Parathyroid adenoma (tissue), 2 donors: ENCODE data around the gene ZNF662.

Source experiments
- H2AFZ ChIP-seq: fragments of 300-600 bp; sonication (generic); one replicate; pipeline ENCODE4 v1.7.0; 2017; ENCODE audit warnings: antibody characterized with exemption, mild to moderate bottlenecking
- H3K27ac ChIP-seq: fragments of 300-600 bp; sonication (generic); one replicate; pipeline ENCODE4 v1.7.0; 2017
- H3K27me3 ChIP-seq: fragments of 300-600 bp; sonication (generic); one replicate; pipeline ENCODE4 v1.7.0; 2017; ENCODE audit warnings: low read length; ENCODE audit not compliant: control insufficient read depth, insufficient read depth
- H3K36me3 ChIP-seq: fragments of 300-600 bp; sonication (generic); one replicate; pipeline ENCODE4 v1.7.0; 2017; ENCODE audit warnings: low read length; ENCODE audit not compliant: control insufficient read depth, insufficient read depth
- H3K4me1 ChIP-seq: fragments of 300-600 bp; sonication (generic); one replicate; pipeline ENCODE4 v1.7.0; 2017; ENCODE audit warnings: control low read depth
- H3K4me2 ChIP-seq: fragments of 300-600 bp; sonication (generic); one replicate; pipeline ENCODE4 v1.7.0; 2017; ENCODE audit warnings: low read length
- H3K4me3 ChIP-seq: fragments of 300-600 bp; sonication (generic); one replicate; pipeline ENCODE4 v1.7.0; 2017; ENCODE audit warnings: low read depth, low read length
- H3K79me2 ChIP-seq: fragments of 300-600 bp; sonication (generic); one replicate; pipeline ENCODE4 v1.7.0; 2017; ENCODE audit warnings: control low read depth
- H3K9ac ChIP-seq: fragments of 300-600 bp; sonication (generic); one replicate; pipeline ENCODE4 v1.7.0; 2017; ENCODE audit warnings: mild to moderate bottlenecking
- H3K9me3 ChIP-seq: fragments of 300-600 bp; sonication (generic); one replicate; pipeline ENCODE4 v1.7.0; 2017; ENCODE audit warnings: low read length; ENCODE audit not compliant: control insufficient read depth
- TF ChIP-seq, protein P1 (sequence below): fragments of 300-600 bp; sonication (generic); IDR thresholded peaks from one replicate; pipeline ENCODE4 v1.7.0; 2017; ENCODE audit warnings: antibody characterized with exemption, mild to moderate bottlenecking
- donor health status: primary hyperparathyroidism.

ZNF662 gene

DNA sequence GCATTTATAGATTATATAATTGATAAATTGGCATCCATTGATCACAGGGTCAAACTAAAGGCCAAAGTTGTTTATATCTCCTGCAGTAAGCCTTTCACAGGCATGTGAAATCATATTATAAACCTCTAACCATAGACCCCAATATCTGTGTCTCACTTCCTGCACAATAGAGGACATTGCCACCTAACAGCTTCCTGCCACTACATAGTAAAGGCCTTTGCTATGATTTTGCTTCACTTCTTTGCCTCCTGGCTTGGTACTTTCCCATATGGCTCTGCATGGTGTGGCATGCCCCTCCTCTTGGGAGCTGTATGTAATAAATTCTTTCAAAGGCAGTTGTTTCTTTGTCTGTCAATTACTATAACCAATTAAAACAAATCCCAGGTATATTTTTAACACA is 20.4 kb downstream of the ZNF662 start:
- H3K79me2 ChIP-seq, result no peaks in the 10 kb centered on the region
- H3K9me3 ChIP-seq, result no peaks in the 10 kb centered on the region
- H3K9ac ChIP-seq, result no peak overlapping the region
- H3K4me1 ChIP-seq, result no peaks in the 10 kb centered on the region
- no peaks in the 10 kb centered on the region for H3K36me3 ChIP-seq
- H3K4me3 ChIP-seq, result no peak overlapping the region
- H3K27me3 ChIP-seq, result no peaks in the 10 kb centered on the region
- H2AFZ ChIP-seq, result no peak overlapping the region
- H3K27ac ChIP-seq, result no peak overlapping the region
- no peak overlapping the region for H3K4me2 ChIP-seq
- TF ChIP-seq, protein P1, sequence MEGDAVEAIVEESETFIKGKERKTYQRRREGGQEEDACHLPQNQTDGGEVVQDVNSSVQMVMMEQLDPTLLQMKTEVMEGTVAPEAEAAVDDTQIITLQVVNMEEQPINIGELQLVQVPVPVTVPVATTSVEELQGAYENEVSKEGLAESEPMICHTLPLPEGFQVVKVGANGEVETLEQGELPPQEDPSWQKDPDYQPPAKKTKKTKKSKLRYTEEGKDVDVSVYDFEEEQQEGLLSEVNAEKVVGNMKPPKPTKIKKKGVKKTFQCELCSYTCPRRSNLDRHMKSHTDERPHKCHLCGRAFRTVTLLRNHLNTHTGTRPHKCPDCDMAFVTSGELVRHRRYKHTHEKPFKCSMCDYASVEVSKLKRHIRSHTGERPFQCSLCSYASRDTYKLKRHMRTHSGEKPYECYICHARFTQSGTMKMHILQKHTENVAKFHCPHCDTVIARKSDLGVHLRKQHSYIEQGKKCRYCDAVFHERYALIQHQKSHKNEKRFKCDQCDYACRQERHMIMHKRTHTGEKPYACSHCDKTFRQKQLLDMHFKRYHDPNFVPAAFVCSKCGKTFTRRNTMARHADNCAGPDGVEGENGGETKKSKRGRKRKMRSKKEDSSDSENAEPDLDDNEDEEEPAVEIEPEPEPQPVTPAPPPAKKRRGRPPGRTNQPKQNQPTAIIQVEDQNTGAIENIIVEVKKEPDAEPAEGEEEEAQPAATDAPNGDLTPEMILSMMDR, result no peak

DNA sequence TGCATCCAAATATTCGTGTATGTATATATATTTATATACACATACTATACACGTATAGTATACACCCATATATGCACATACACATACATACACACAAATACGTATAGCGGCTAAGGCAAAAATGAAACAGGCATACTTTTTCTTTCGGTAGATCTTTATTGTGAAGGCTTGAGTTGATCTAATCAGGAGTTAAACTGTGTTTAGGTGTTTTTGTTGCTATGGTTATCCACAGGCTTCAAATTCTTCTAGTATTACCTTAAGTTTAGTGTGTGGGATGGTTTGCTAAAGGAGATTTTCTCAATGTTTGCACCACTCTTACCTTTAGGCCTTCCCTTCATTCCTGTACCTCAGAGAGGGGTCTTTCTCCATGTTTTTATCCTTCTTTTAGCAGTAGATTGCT is 28.2 kb downstream of the ZNF662 start:
- Histone ChIP-seq H3K4me1 (no peaks in the 10 kb centered on the region), H3K4me2 (no peak overlapping the region), H3K9me3 (no peaks in the 10 kb centered on the region), H3K27me3 (no peaks in the 10 kb centered on the region), H3K79me2 (no peaks in the 10 kb centered on the region), H3K9ac (no peak overlapping the region), H3K4me3 (no peak overlapping the region), H2AFZ (no peak overlapping the region), H3K27ac (no peak overlapping the region), H3K36me3 (no peaks in the 10 kb centered on the region)
- TF ChIP-seq, protein P1, result no peak

DNA sequence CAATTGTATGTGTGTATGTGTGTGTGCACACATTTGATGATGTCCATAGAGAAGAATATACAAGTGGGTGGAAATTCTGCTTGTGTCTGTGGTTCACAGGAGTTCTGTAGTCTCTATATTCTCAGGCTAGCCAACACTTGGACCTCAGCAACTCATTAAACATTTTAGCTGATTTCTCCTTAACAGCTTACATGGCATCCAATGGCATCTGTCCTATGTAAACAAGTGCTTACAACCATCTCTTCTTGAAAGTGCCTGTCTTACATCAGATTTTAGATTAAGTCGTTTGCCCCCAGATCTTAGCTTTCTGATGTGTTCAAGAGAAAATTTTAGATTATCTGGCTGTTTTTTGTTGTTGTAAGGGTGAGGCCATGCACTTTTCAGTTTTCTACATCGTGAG is 29.0 kb downstream of the ZNF662 start:
- H3K4me2 ChIP-seq, result no peak overlapping the region
- no peaks in the 10 kb centered on the region for H3K27me3 ChIP-seq
- no peaks in the 10 kb centered on the region for H3K79me2 ChIP-seq
- no peaks in the 10 kb centered on the region for H3K9me3 ChIP-seq
- no peak overlapping the region for H2AFZ ChIP-seq
- H3K4me3 ChIP-seq, result no peak overlapping the region
- H3K27ac ChIP-seq, result no peak overlapping the region
- no peaks in the 10 kb centered on the region for H3K4me1 ChIP-seq
- TF ChIP-seq, protein P1, result no peak
- no peaks in the 10 kb centered on the region for H3K36me3 ChIP-seq
- no peak overlapping the region for H3K9ac ChIP-seq

DNA sequence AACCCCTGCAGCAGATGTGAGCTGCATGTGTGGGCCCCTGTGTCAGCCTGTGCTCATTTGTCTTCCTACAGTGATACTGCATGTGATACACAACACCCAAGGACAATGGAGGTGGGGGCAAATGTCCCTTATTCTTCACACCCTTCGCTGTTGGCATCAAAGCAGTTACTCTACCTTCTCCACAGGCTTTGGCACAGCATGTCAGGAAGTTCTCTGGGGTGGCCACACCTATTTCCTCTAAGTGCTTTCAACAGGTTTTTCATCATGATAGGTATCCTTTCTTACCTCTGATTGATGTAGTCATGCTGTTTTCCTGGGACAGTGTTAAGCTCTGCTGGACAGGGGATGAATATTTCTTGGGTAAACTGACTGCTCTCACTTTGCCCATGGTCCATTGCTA is 29.5 kb downstream of the ZNF662 start:
- TF ChIP-seq, protein P1, result no peak
- Histone ChIP-seq H3K79me2 (no peaks in the 10 kb centered on the region), H3K4me1 (no peaks in the 10 kb centered on the region)

DNA sequence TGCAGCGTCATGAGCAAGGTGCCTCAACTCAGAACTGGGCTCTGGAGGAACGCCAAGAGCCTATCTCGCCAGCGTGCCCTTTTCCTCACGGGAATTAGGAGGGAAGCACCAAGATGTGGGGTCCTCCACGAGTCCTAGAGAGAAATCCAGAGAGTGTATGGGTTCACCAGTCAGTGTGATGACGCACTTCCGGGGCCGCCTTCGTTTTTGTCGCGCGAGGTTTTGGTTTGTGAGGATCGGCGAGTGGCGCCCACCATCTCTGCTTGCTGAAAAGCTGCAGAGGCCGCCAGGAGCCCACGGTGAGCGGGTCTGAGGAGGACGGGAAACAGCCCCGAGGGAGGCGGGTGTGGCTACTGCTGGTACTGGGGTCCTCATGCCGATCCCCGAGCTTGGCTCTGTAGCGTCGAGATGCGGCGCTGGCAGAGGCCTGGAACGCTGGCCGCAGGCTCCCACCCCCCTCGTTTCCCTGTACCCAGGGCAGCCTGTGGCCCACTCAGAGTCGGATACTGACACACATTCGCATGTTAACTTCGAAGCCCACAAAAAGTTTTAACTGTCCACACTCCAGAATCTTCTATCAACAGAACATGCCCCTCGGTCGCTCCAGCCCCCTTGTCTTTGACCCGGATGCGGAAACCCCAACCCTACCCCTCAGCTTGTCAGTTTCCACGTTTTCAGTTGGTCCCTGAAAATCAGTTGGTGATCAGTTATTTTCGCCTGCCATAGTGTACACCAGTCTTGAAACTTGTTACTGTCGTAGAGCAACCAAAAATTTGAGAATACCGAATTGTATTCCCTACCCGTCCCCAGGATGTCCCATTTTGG is 30.4 kb downstream of the ZNF662 start:
- Histone ChIP-seq H2AFZ (no peak overlapping the region), H3K27me3 (no peaks in the 10 kb centered on the region), H3K9me3 (no peaks in the 10 kb centered on the region), H3K4me2 (no peak overlapping the region), H3K36me3 (no peaks in the 10 kb centered on the region), H3K4me3 (no peak overlapping the region), H3K79me2 (no peaks in the 10 kb centered on the region), H3K9ac (no peak overlapping the region), H3K4me1 (no peaks in the 10 kb centered on the region), H3K27ac (no peak overlapping the region)
- TF ChIP-seq, protein P1, result no peak

More for the DNA sequence above, 29.5 kb downstream of the ZNF662 start:
- H3K36me3 ChIP-seq, result no peaks in the 10 kb centered on the region
- no peak overlapping the region for H3K9ac ChIP-seq
- H3K27me3 ChIP-seq, result no peaks in the 10 kb centered on the region
- H3K4me2 ChIP-seq, result no peak overlapping the region
- H2AFZ ChIP-seq, result no peak overlapping the region
- no peak overlapping the region for H3K27ac ChIP-seq
- no peaks in the 10 kb centered on the region for H3K9me3 ChIP-seq
- H3K4me3 ChIP-seq, result no peak overlapping the region
